CD4-positive, alpha-beta memory T cell (primary cell): Measurements from ENCODE around the gene PSMB8. TPM values are rescaled to one million over a fixed set of nuclear protein-coding genes. Genes with fewer than 3 reads are reported as not detected.
A peak's percentile ranks its signal among the peaks of the same experiment; 100 is the strongest.

Experiments used
- CTCF ChIA-PET: fragments of 350-600 bp; sonication (Branson Sonifier 250); formaldehyde crosslinking; loops from one replicate; lab custom pipeline; 2021; ENCODE audit warnings: inconsistent platforms; ENCODE audit not compliant: partially characterized antibody; lab: Charles Lee
- POLR2A ChIA-PET: fragments of 350-600 bp; sonication (Branson Sonifier 250); formaldehyde crosslinking; loops from one replicate; lab custom pipeline; 2021; ENCODE audit not compliant: partially characterized antibody; lab: Charles Lee
- DNase-seq, 5 donors: peaks; one replicate each; pipeline versions ENCODE4 v3.0.0 to v3.0.0-alpha.2; 2020 to 2022; ENCODE audit warnings: mixed read lengths in 1 of 5
- H3K27ac ChIP-seq: one replicate; pipeline ENCODE4 v1.7.0; 2013; ENCODE audit warnings: low read depth, low read length
- H3K27me3 ChIP-seq: 2 replicates; pipeline ENCODE4 v1.7.0; 2013; ENCODE audit warnings: mild to moderate bottlenecking, low read length, moderate library complexity; ENCODE audit not compliant: insufficient read depth
- H3K36me3 ChIP-seq: 2 replicates; pipeline ENCODE4 v1.7.0; 2013; ENCODE audit warnings: mild to moderate bottlenecking, low read length, moderate library complexity; ENCODE audit not compliant: insufficient read depth
- H3K4me1 ChIP-seq: 2 replicates; pipeline ENCODE4 v1.7.0; 2013; ENCODE audit warnings: mild to moderate bottlenecking, low read length, moderate library complexity; ENCODE audit not compliant: insufficient read depth
- H3K4me3 ChIP-seq, 2 donors: one replicate each; pipeline ENCODE4 v1.7.0; 2013; ENCODE audit warnings: low read length in 2 of 2, mild to moderate bottlenecking in 1 of 2
- H3K9me3 ChIP-seq, 2 donors: one replicate each; pipeline ENCODE4 v1.7.0; 2013; ENCODE audit warnings: low read length in 2 of 2, control low read depth in 1 of 2; ENCODE audit not compliant: control insufficient read depth in 1 of 2
- H3K27ac Mint-ChIP-seq, 7 donors: one replicate each; pipeline ENCODE4 v1.8.0; 2020 to 2021; ENCODE audit warnings: mixed read lengths in 7 of 7, mild to moderate bottlenecking in 6 of 7, inconsistent platforms in 3 of 7, moderate library complexity in 3 of 7
- H3K27me3 Mint-ChIP-seq, 2 donors: one replicate each; pipeline ENCODE4 v1.8.0; 2020 to 2021; ENCODE audit warnings: mixed read lengths in 2 of 2
- H3K36me3 Mint-ChIP-seq, 2 donors: one replicate each; pipeline ENCODE4 v1.8.0; 2020 to 2021; ENCODE audit warnings: mixed read lengths in 2 of 2, inconsistent platforms in 1 of 2, mild to moderate bottlenecking in 1 of 2
- H3K4me1 Mint-ChIP-seq, 4 donors: one replicate each; pipeline ENCODE4 v1.8.0; 2020 to 2021; ENCODE audit warnings: mixed read lengths in 4 of 4, mild to moderate bottlenecking in 1 of 4
- H3K4me3 Mint-ChIP-seq, 8 donors: one replicate each; pipeline ENCODE4 v1.8.0; 2020 to 2021; ENCODE audit warnings: mixed read lengths in 8 of 8, mild to moderate bottlenecking in 7 of 8, moderate library complexity in 6 of 8, inconsistent platforms in 3 of 8
- H3K9me3 Mint-ChIP-seq, 8 donors: one replicate each; pipeline ENCODE4 v1.8.0; 2020 to 2021; ENCODE audit warnings: mixed read lengths in 8 of 8, mild to moderate bottlenecking in 5 of 8, inconsistent platforms in 3 of 8, moderate library complexity in 1 of 8
- intact Hi-C: fragments of 100-400 bp; cut with micrococcal nuclease; formaldehyde crosslinking; loops from one replicate; pipeline ENCODE4 v1.15.1; 2023
- polyA plus RNA-seq, 2 donors: library from polyadenylated mRNA; unstranded; fragments of 300-500 nt; fragmentation: Illumina TruSeq; gene quantifications; one replicate each; pipeline ENCODE4 v1.2.3, GENCODE V29; 2021
- total RNA-seq, 2 experiments: library from RNA; stranded (reverse); gene quantifications; one replicate each; pipeline ENCODE4 v1.2.3, GENCODE V29; 2021

Gene PSMB8
- total and polyA plus RNA-seq, 4 experiments from 2014 or later: 134 to 426 (median 251) TPM

GRCh38 chr6:32835167-32835893 is 8.5 kb downstream of the PSMB8 start:
- no peaks in the 10 kb centered on the region for H3K27me3 ChIP-seq
- no peak for DNase-seq
- peaks cover 57% of the 10 kb centered on the region for H3K4me1 ChIP-seq
- H3K4me3 Mint-ChIP-seq: peak overlapping the region in 4 of 8 donors; percentile 46 to 61 (median 52)
- H3K4me3 ChIP-seq: no peak overlapping the region
- intact Hi-C loops: no loop called here
- H3K36me3 Mint-ChIP-seq: peaks cover 67 to 80% of the 10 kb centered on the region in 2 donors
- no peaks in the 10 kb centered on the region for H3K9me3 Mint-ChIP-seq
- peaks cover 49% of the 10 kb centered on the region for H3K36me3 ChIP-seq
- H3K9me3 ChIP-seq: no peaks in the 10 kb centered on the region
- peaks cover 49 to 75% (median 61%) of the 10 kb centered on the region in 4 donors for H3K4me1 Mint-ChIP-seq
- H3K27ac Mint-ChIP-seq: peak overlapping the region in 6 of 7 donors; percentile 51 to 99 (median 66)
- POLR2A ChIA-PET: interaction anchor here (0.6 to 2.9 kb wide), 4 partner anchors 10 to 137 kb away, joined by 3 to 19 read pairs (median 4); partner anchors contain the start of genes PSMB8, PSMB9 and TAP1
- no peak overlapping the region for H3K27ac ChIP-seq
- CTCF ChIA-PET: interaction anchor here (1.0 to 1.9 kb wide), 2 partner anchors 32 to 149 kb away, joined by 4 to 13 read pairs; no protein-coding TSS in a partner anchor
- no peaks in the 10 kb centered on the region for H3K27me3 Mint-ChIP-seq

- Mint-ChIP-seq H3K9me3 (no peaks in the 10 kb centered on the region), H3K27ac (peak overlapping the region in 4 of 7 donors; percentile 2 to 65 (median 50)), H3K4me3 (peak overlapping the region in 1 of 8 donors; percentile 28), H3K27me3 (no peaks in the 10 kb centered on the region), H3K4me1 (peaks cover 42 to 60% (median 48%) of the 10 kb centered on the region in 4 donors), H3K36me3 (peaks cover 76 to 93% of the 10 kb centered on the region in 2 donors)
- ChIA-PET CTCF (interaction anchor here (1.6 kb wide), 1 partner anchor 11 kb away, joined by 3 read pairs; no protein-coding TSS in a partner anchor), POLR2A (interaction anchor here (2.9 kb wide), 1 partner anchor 11 kb away, joined by 19 read pairs; the partner anchor contains the start of gene PSMB8)
- Histone ChIP-seq H3K4me3 (no peak overlapping the region), H3K27ac (no peak overlapping the region), H3K4me1 (peaks cover 41% of the 10 kb centered on the region), H3K9me3 (no peaks in the 10 kb centered on the region), H3K27me3 (no peaks in the 10 kb centered on the region), H3K36me3 (peaks cover 65% of the 10 kb centered on the region)
- intact Hi-C loops: no loop called here
- DNase-seq: no peak
Measured at GRCh38 chr6:32833664-32834063, 10.2 kb downstream of the PSMB8 start.

- H3K27ac Mint-ChIP-seq: peak overlapping the region in 2 of 7 donors; percentile 20 to 24
- H3K27me3 Mint-ChIP-seq: no peaks in the 10 kb centered on the region
- no peak overlapping the region for H3K27ac ChIP-seq
- ChIA-PET CTCF (interaction anchor here (1.1 kb wide), 1 partner anchor 36 kb away, joined by 6 read pairs; no protein-coding TSS in a partner anchor), POLR2A (interaction anchor here (1.1 to 1.7 kb wide), 4 partner anchors 12 to 139 kb away, joined by 3 to 10 read pairs (median 5); partner anchors contain the start of genes PSMB8, PSMB9 and TAP1)
- intact Hi-C loops: no loop called here
- H3K4me1 ChIP-seq: peaks cover 37% of the 10 kb centered on the region
- no peak overlapping the region for H3K4me3 ChIP-seq
- no peaks in the 10 kb centered on the region for H3K27me3 ChIP-seq
- H3K36me3 ChIP-seq: peaks cover 65% of the 10 kb centered on the region
- peaks cover 84 to 96% of the 10 kb centered on the region in 2 donors for H3K36me3 Mint-ChIP-seq
- no peak for DNase-seq
- H3K4me1 Mint-ChIP-seq: peaks cover 40 to 56% (median 43%) of the 10 kb centered on the region in 4 donors
- H3K4me3 Mint-ChIP-seq: no peak overlapping the region
- no peaks in the 10 kb centered on the region for H3K9me3 Mint-ChIP-seq
- no peaks in the 10 kb centered on the region for H3K9me3 ChIP-seq
Measured at GRCh38 chr6:32832535-32832934, 11.3 kb downstream of the PSMB8 start.

GRCh38 chr6:32830936-32831335 is 12.9 kb downstream of the PSMB8 start:
- Mint-ChIP-seq H3K4me3 (no peak overlapping the region), H3K36me3 (peaks cover 77 to 87% of the 10 kb centered on the region in 2 donors), H3K27me3 (no peaks in the 10 kb centered on the region), H3K27ac (peak overlapping the region in 6 of 7 donors; percentile 5 to 75 (median 16)), H3K4me1 (peaks cover 26 to 40% (median 29%) of the 10 kb centered on the region in 4 donors), H3K9me3 (no peaks in the 10 kb centered on the region)
- H3K4me1 ChIP-seq: peaks cover 21% of the 10 kb centered on the region
- H3K9me3 ChIP-seq: no peaks in the 10 kb centered on the region
- ChIA-PET CTCF (interaction anchor here (0.7 to 0.9 kb wide), 2 partner anchors 22 to 37 kb away, joined by 3 read pairs; partner anchors contain the start of gene TAP1), POLR2A (interaction anchor here (0.6 to 1.8 kb wide), 4 partner anchors 14 to 865 kb away, joined by 3 to 7 read pairs (median 5); partner anchors contain the start of genes PSMB9 and TAP1)
- H3K36me3 ChIP-seq: peaks cover 62% of the 10 kb centered on the region
- no peak overlapping the region for H3K27ac ChIP-seq
- intact Hi-C loops: no loop called here
- H3K4me3 ChIP-seq: no peak overlapping the region
- no peaks in the 10 kb centered on the region for H3K27me3 ChIP-seq
- DNase-seq: no peak

GRCh38 chr6:32830017-32830416 is 13.8 kb downstream of the PSMB8 start:
- Mint-ChIP-seq H3K9me3 (no peaks in the 10 kb centered on the region), H3K36me3 (peaks cover 68 to 79% of the 10 kb centered on the region in 2 donors)
- CTCF ChIA-PET: interaction anchor here (5.1 kb wide), 1 partner anchor 38 kb away, joined by 55 read pairs; no protein-coding TSS in a partner anchor

GRCh38 chr6:32829495-32829894 is 14.4 kb downstream of the PSMB8 start:
- Mint-ChIP-seq H3K27ac (no peak overlapping the region), H3K4me3 (no peak overlapping the region), H3K36me3 (peaks cover 63 to 74% of the 10 kb centered on the region in 2 donors), H3K27me3 (no peaks in the 10 kb centered on the region), H3K4me1 (peaks cover 12 to 26% (median 21%) of the 10 kb centered on the region in 4 donors), H3K9me3 (no peaks in the 10 kb centered on the region)
- intact Hi-C loops: no loop called here
- no peak for DNase-seq
- H3K27me3 ChIP-seq: no peaks in the 10 kb centered on the region
- POLR2A ChIA-PET: interaction anchor here (1.8 to 3.3 kb wide), 2 partner anchors 9 to 24 kb away, joined by 6 to 20 read pairs; partner anchors contain the start of genes PSMB9, TAP1 and TAP2
- H3K9me3 ChIP-seq: no peaks in the 10 kb centered on the region
- CTCF ChIA-PET: interaction anchor here (1.3 to 5.1 kb wide), 2 partner anchors 24 to 39 kb away, joined by 3 to 55 read pairs; partner anchors contain the start of gene TAP1
- H3K4me1 ChIP-seq: peaks cover 12% of the 10 kb centered on the region
- H3K27ac ChIP-seq: no peak overlapping the region
- peaks cover 48% of the 10 kb centered on the region for H3K36me3 ChIP-seq
- no peak overlapping the region for H3K4me3 ChIP-seq

More at GRCh38 chr6:32830017-32830416, 13.8 kb downstream of the PSMB8 start:
- Histone ChIP-seq H3K4me1 (peaks cover 16% of the 10 kb centered on the region), H3K4me3 (no peak overlapping the region), H3K36me3 (peaks cover 53% of the 10 kb centered on the region), H3K27ac (no peak overlapping the region), H3K27me3 (no peaks in the 10 kb centered on the region), H3K9me3 (no peaks in the 10 kb centered on the region)
- no peak for DNase-seq
- no peak overlapping the region for H3K4me3 Mint-ChIP-seq
- intact Hi-C loops: no loop called here
- H3K27me3 Mint-ChIP-seq: no peaks in the 10 kb centered on the region
- POLR2A ChIA-PET: interaction anchor here (1.8 to 3.3 kb wide), 2 partner anchors 8 to 24 kb away, joined by 6 to 20 read pairs; partner anchors contain the start of genes PSMB9, TAP1 and TAP2
- H3K4me1 Mint-ChIP-seq: peaks cover 17 to 31% (median 24%) of the 10 kb centered on the region in 4 donors
- H3K27ac Mint-ChIP-seq: peak overlapping the region in 2 of 7 donors; percentile 42 to 57
